H1 (cell line): ENCODE data around the gene PPP1R12B. TPM values are rescaled to one million over a fixed set of nuclear protein-coding genes. Genes with fewer than 3 reads are reported as not detected.

Experiments used
- CTCF ChIA-PET: fragments of 300-600 bp; sonication (Branson Sonifier 250); formaldehyde crosslinking; loops from one replicate; lab custom pipeline; 2021; ENCODE audit not compliant: partially characterized antibody; lab: Charles Lee
- POLR2A ChIA-PET: fragments of 300-600 bp; sonication (Branson Sonifier 250); formaldehyde crosslinking; loops from one replicate; lab custom pipeline; 2021; ENCODE audit warnings: inconsistent platforms; ENCODE audit not compliant: partially characterized antibody; lab: Charles Lee
- DNase-seq, 2 experiments: peaks; one replicate each; pipeline versions ENCODE4 v3.0.0 to v3.0.0-alpha.2; 2010 to 2022; ENCODE audit warnings: low spot score in 2 of 2, low read depth in 1 of 2, mixed read lengths in 1 of 2
- FAIRE-seq: peaks from 2 replicates; lab custom pipeline; 2011; peaks lifted over from hg19 to GRCh38; lab: Jason Lieb, UNC
- H2AFZ ChIP-seq: 2 replicates; pipeline ENCODE4 v1.8.1; 2012; ENCODE audit warnings: low read length, inconsistent platforms
- H2AK5ac ChIP-seq: 2 replicates; pipeline ENCODE4 v1.6.1; 2013; ENCODE audit warnings: low read depth, low read length
- H2BK120ac ChIP-seq: replicated peaks from 2 replicates; pipeline ENCODE3; 2013; ENCODE audit warnings: low read depth, low read length, inconsistent platforms
- H2BK12ac ChIP-seq: 2 replicates; pipeline ENCODE4 v1.6.1; 2013; ENCODE audit warnings: low read depth, low read length
- H2BK15ac ChIP-seq: 2 replicates; pipeline ENCODE4 v1.6.1; 2013; ENCODE audit warnings: low read length
- H2BK20ac ChIP-seq: 2 replicates; pipeline ENCODE4 v1.6.1; 2013; ENCODE audit warnings: low read length
- H2BK5ac ChIP-seq: 2 replicates; pipeline ENCODE4 v1.6.1; 2013; ENCODE audit warnings: low read depth, low read length
- H3K14ac ChIP-seq: 2 replicates; pipeline ENCODE4 v1.6.1; 2013; ENCODE audit warnings: inconsistent platforms; ENCODE audit not compliant: insufficient read length
- H3K18ac ChIP-seq: 2 replicates; pipeline ENCODE4 v1.6.1; 2013; ENCODE audit warnings: low read length; ENCODE audit errors: extremely low read depth
- H3K23ac ChIP-seq: 2 replicates; pipeline ENCODE4 v1.6.1; 2013; ENCODE audit warnings: inconsistent platforms; ENCODE audit not compliant: insufficient read length
- H3K23me2 ChIP-seq: 2 replicates; pipeline ENCODE4 v1.6.1; 2013; ENCODE audit warnings: low read depth, low read length
- H3K27ac ChIP-seq: 2 replicates; pipeline ENCODE4 v1.6.1; 2011; ENCODE audit warnings: low read depth, low read length, inconsistent platforms
- H3K27me3 ChIP-seq, 4 experiments: replicated peaks in 1 of 4; 1 replicate in 1 of 4; 2 replicates in 3 of 4; pipeline versions ENCODE4 v1.6.1 to v1.8.1; 2011 to 2013; ENCODE audit warnings: low read length in 3 of 4, mild to moderate bottlenecking in 3 of 4, inconsistent platforms in 2 of 4, mixed read lengths in 2 of 4, moderate library complexity in 1 of 4; ENCODE audit not compliant: control insufficient read depth in 3 of 4, insufficient read depth in 3 of 4; ENCODE audit errors: extremely low read depth in 1 of 4
- H3K36me3 ChIP-seq, 4 experiments: 2 replicates each; pipeline versions ENCODE4 v1.6.1 to v1.8.1; 2011 to 2013; ENCODE audit warnings: mild to moderate bottlenecking in 4 of 4, low read length in 3 of 4, moderate library complexity in 2 of 4, control low read depth in 1 of 4, inconsistent platforms in 1 of 4; ENCODE audit not compliant: insufficient read depth in 4 of 4, control insufficient read depth in 2 of 4
- H3K4ac ChIP-seq: replicated peaks from 2 replicates; pipeline ENCODE3; 2013; ENCODE audit warnings: low read length, low read depth, mixed read lengths, inconsistent platforms; ENCODE audit not compliant: insufficient read length
- H3K4me1 ChIP-seq, 4 experiments: replicated peaks in 1 of 4; 1 replicate in 1 of 4; 2 replicates in 3 of 4; pipeline versions ENCODE4 v1.6.1 to v1.8.1; 2011 to 2013; ENCODE audit warnings: low read length in 3 of 4, inconsistent platforms in 2 of 4, mixed read lengths in 1 of 4; ENCODE audit not compliant: insufficient read depth in 4 of 4, control insufficient read depth in 3 of 4
- H3K4me2 ChIP-seq, 2 experiments: 2 replicates each; pipeline versions ENCODE4 v1.6.1 to v1.8.1; 2011 to 2013; ENCODE audit warnings: low read depth in 2 of 2, low read length in 2 of 2, control low read depth in 1 of 2, inconsistent platforms in 1 of 2, mild to moderate bottlenecking in 1 of 2; ENCODE audit not compliant: insufficient read depth in 1 of 2
- H3K4me3 ChIP-seq, 4 experiments: fragments of 200-600, 300-600 bp in 1 of 4; sonication (generic), shearing (Covaris generic), sonication (Bioruptor Twin) in 1 of 4; 2 replicates each; pipeline versions ENCODE4 v1.5.1 to v1.8.1; 2011 to 2016; ENCODE audit warnings: low read length in 4 of 4, low read depth in 3 of 4, control low read depth in 2 of 4, inconsistent platforms in 2 of 4, mild to moderate bottlenecking in 2 of 4, mixed read lengths in 1 of 4, moderate library complexity in 1 of 4; ENCODE audit not compliant: insufficient read depth in 2 of 4; ENCODE audit errors: extremely low read depth in 1 of 4
- H3K56ac ChIP-seq: replicated peaks from 2 replicates; pipeline ENCODE3; 2013; ENCODE audit warnings: low read depth, mild to moderate bottlenecking, mixed read lengths, low read length, inconsistent platforms; ENCODE audit not compliant: insufficient read length
- H3K79me1 ChIP-seq: 2 replicates; pipeline ENCODE4 v1.6.1; 2013; ENCODE audit warnings: low read depth, low read length, control low read depth
- H3K79me2 ChIP-seq, 2 experiments: 2 replicates each; pipeline versions ENCODE4 v1.6.1 to v1.8.1; 2012 to 2013; ENCODE audit warnings: low read length in 2 of 2, mild to moderate bottlenecking in 2 of 2, inconsistent platforms in 1 of 2; ENCODE audit not compliant: insufficient read depth in 2 of 2, control insufficient read depth in 1 of 2
- H3K9ac ChIP-seq, 4 experiments: replicated peaks in 1 of 4; 1 replicate in 1 of 4; 2 replicates in 3 of 4; pipeline versions ENCODE4 v1.6.1 to v1.8.1; 2011 to 2013; ENCODE audit warnings: low read depth in 3 of 4, low read length in 3 of 4, control low read depth in 2 of 4, mild to moderate bottlenecking in 2 of 4, moderate library complexity in 2 of 4, inconsistent platforms in 1 of 4; ENCODE audit errors: extremely low read depth in 1 of 4
- H3K9me3 ChIP-seq, 2 experiments: 2 replicates each; pipeline versions ENCODE4 v1.6.1 to v1.8.1; 2012 to 2013; ENCODE audit warnings: mild to moderate bottlenecking in 2 of 2, moderate library complexity in 2 of 2, control low read depth in 1 of 2, inconsistent platforms in 1 of 2, low read depth in 1 of 2, low read length in 1 of 2, mixed read lengths in 1 of 2; ENCODE audit not compliant: insufficient read depth in 2 of 2
- H4K20me1 ChIP-seq, 2 experiments: replicated peaks in 1 of 2; 2 replicates each; pipeline versions ENCODE3 to v1.8.1; 2011 to 2013; ENCODE audit warnings: inconsistent platforms in 2 of 2, low read length in 2 of 2, mild to moderate bottlenecking in 1 of 2; ENCODE audit not compliant: insufficient read depth in 2 of 2, control insufficient read depth in 1 of 2
- H4K5ac ChIP-seq: 2 replicates; pipeline ENCODE4 v1.6.1; 2013; ENCODE audit warnings: low read length, low read depth, mixed read lengths, inconsistent platforms; ENCODE audit not compliant: insufficient read length
- H4K8ac ChIP-seq: 2 replicates; pipeline ENCODE4 v1.8.0; 2013; ENCODE audit warnings: mild to moderate bottlenecking, moderate library complexity, low read length, inconsistent platforms; ENCODE audit not compliant: insufficient read depth; ENCODE audit errors: extremely low read depth
- H4K91ac ChIP-seq: replicated peaks from 2 replicates; pipeline ENCODE3; 2013; ENCODE audit warnings: low read length, mixed read lengths, inconsistent platforms; ENCODE audit not compliant: insufficient read length
- BCL11A ChIP-seq, 2 experiments: IDR thresholded peaks; one replicate each; pipeline ENCODE4 v1.6.1; 2011; ENCODE audit warnings: low read depth in 2 of 2, low read length in 2 of 2, mild to moderate bottlenecking in 2 of 2
- CBX8 ChIP-seq: fragments of 300-800, 300-1000 bp; sonication (generic); IDR thresholded peaks from 2 replicates; pipeline ENCODE4 v1.7.1; 2016; ENCODE audit warnings: low read depth, low read length, borderline replicate concordance
- CHD1 ChIP-seq: IDR thresholded peaks from 2 replicates; pipeline ENCODE4 v1.6.1; 2012; ENCODE audit warnings: low read depth, low read length, improper control_type of control experiment
- CREB1 ChIP-seq: IDR thresholded peaks from 2 replicates; pipeline ENCODE4 v1.6.1; 2012; ENCODE audit warnings: inconsistent platforms
- EZH2 ChIP-seq: fragments of 200-600 bp; sonication (generic); IDR thresholded peaks from 2 replicates; pipeline ENCODE4 v1.7.1; 2012; ENCODE audit warnings: low read depth, mild to moderate bottlenecking, moderate library complexity, low read length, inconsistent platforms; ENCODE audit not compliant: severe bottlenecking
- HDAC2 ChIP-seq, 2 experiments: fragments of 300-600 bp in 1 of 2; sonication (generic) in 1 of 2; IDR thresholded peaks; 2 replicates each; pipeline ENCODE4 v1.6.1; 2011 to 2012; ENCODE audit warnings: low read depth in 2 of 2, low read length in 2 of 2, mild to moderate bottlenecking in 2 of 2, moderate library complexity in 2 of 2, borderline replicate concordance in 1 of 2, inconsistent platforms in 1 of 2
- HDAC6 ChIP-seq: IDR thresholded peaks from one replicate; pipeline ENCODE4 v1.7.1; 2012; ENCODE audit warnings: low read depth, mild to moderate bottlenecking, inconsistent platforms, low read length, moderate library complexity
- JUND ChIP-seq: IDR thresholded peaks from 2 replicates; pipeline ENCODE4 v1.6.1; 2011; ENCODE audit warnings: mild to moderate bottlenecking, improper control_type of control experiment, low read length
- NANOG ChIP-seq: IDR thresholded peaks from 2 replicates; pipeline ENCODE4 v1.6.1; 2011; ENCODE audit warnings: low read length, low read depth, mild to moderate bottlenecking, inconsistent platforms; ENCODE audit not compliant: insufficient read depth, poor library complexity, severe bottlenecking
- PHF8 ChIP-seq: fragments of 200-600 bp; sonication (generic); conservative IDR thresholded peaks from 2 replicates; pipeline ENCODE4 v1.7.1; 2012; ENCODE audit warnings: low read depth, mild to moderate bottlenecking, inconsistent platforms, low read length, moderate library complexity
- POU5F1 ChIP-seq: IDR thresholded peaks from 2 replicates; pipeline ENCODE4 v1.6.1; 2011; ENCODE audit warnings: low read depth, mild to moderate bottlenecking, low read length, moderate library complexity
- RBBP5 ChIP-seq: IDR thresholded peaks from 2 replicates; pipeline ENCODE4 v1.7.1; 2012; ENCODE audit warnings: low read depth, mild to moderate bottlenecking, inconsistent platforms, low read length, moderate library complexity, borderline replicate concordance
- SIRT6 ChIP-seq: IDR thresholded peaks from one replicate; pipeline ENCODE4 v1.7.1; 2012; ENCODE audit warnings: low read length, inconsistent platforms
- TAF7 ChIP-seq: optimal IDR thresholded peaks from 2 replicates; pipeline ENCODE3; 2011; ENCODE audit warnings: low read depth, mild to moderate bottlenecking, inconsistent platforms, low read length, moderate library complexity, borderline replicate concordance
- TEAD4 ChIP-seq: IDR thresholded peaks from 2 replicates; pipeline ENCODE4 v1.6.1; 2012; ENCODE audit warnings: low read depth, low read length, inconsistent platforms, mixed read lengths
- polyA plus RNA-seq, 7 experiments: library from polyadenylated mRNA; depleted of rRNA in 3 of 7; stranded (reverse) in 5 of 7; unstranded in 2 of 7; fragments of >200 nt in 5 of 7; fragments of 200-250 nt in 2 of 7; gene quantifications; 1 replicate in 5 of 7; 2 replicates in 1 of 7; 4 replicates in 1 of 7; pipeline versions ENCODE4 v1.2.1 to v1.2.3, GENCODE V29; 2011 to 2013; ENCODE audit warnings: missing spikeins in 2 of 7, mixed read lengths in 2 of 7
- total RNA-seq: library from RNA; stranded (reverse); fragmentation: NEBNext Ultra II Directional; extraction: Animal tissue kit (Norgen Biotek cat#: 25700); gene quantifications from 2 replicates; pipeline ENCODE4 v1.2.1, GENCODE V29; 2021

PPP1R12B gene
- total and polyA plus RNA-seq, 2 of the 8 experiments (the other 6 are each of a cell fraction or from before 2014, with no cell fraction given): 7.9 to 18.7 TPM

GRCh38 chr1:202316186-202316585, 32.3 kb upstream of the PPP1R12B start:
- Histone ChIP-seq H3K79me1 (no peaks in the 10 kb centered on the region), H3K36me3 (no peaks in the 10 kb centered on the region), H2BK5ac (no peak overlapping the region), H3K23ac (no peak overlapping the region), H3K27me3 (no peaks in the 10 kb centered on the region; a peak in 1 of 7 replicates), H2BK20ac (no peak overlapping the region), H3K9me3 (no peaks in the 10 kb centered on the region), H4K20me1 (no peaks in the 10 kb centered on the region), H3K23me2 (no peaks in the 10 kb centered on the region), H3K4me2 (no peak overlapping the region), H3K79me2 (no peaks in the 10 kb centered on the region), H4K8ac (no peak overlapping the region), H3K4ac (no peak overlapping the region), H2AFZ (no peak overlapping the region), H3K9ac (no peak overlapping the region), H2BK12ac (no peak overlapping the region), H2BK120ac (no peak overlapping the region), H3K27ac (no peak overlapping the region), H3K14ac (no peak overlapping the region), H4K91ac (no peak overlapping the region), H3K56ac (no peak overlapping the region), H3K4me1 (peaks cover 0 to 6% (median 1%) of the 10 kb centered on the region in 4 experiments; a peak in 3 of 7 replicates), H3K18ac (no peak overlapping the region), H4K5ac (no peak overlapping the region), H2AK5ac (no peak overlapping the region), H3K4me3 (no peak overlapping the region), H2BK15ac (no peak overlapping the region)
- ChIA-PET CTCF (interaction anchor here (0.9 to 9.3 kb wide), 30 partner anchors 9 to 311 kb away, joined by 3 to 138 read pairs (median 5); partner anchors contain the start of genes LGR6 and UBE2T), POLR2A (interaction anchor here (1.0 to 2.1 kb wide), 2 partner anchors 10 to 13 kb away, joined by 3 to 5 read pairs; no protein-coding TSS in a partner anchor)
- FAIRE-seq (no peak), DNase-seq (no peak)
- TF ChIP-seq NANOG (no peak), SIRT6 (no peak), HDAC2 (IDR thresholded peaks at IDR 0.05; ENCODE audit: borderline replicate concordance in 1 of 2, low read depth in 2 of 2, low read length in 2 of 2) (no peak), PHF8 (no peak), JUND (no peak), TAF7 (no peak), HDAC6 (no peak), RBBP5 (no peak), BCL11A (IDR thresholded peaks at IDR 0.05; ENCODE audit: low read depth in 2 of 2, low read length in 2 of 2) (no peak), CBX8 (no peak), CREB1 (no peak), EZH2 (no peak), POU5F1 (no peak), CHD1 (no peak), TEAD4 (no peak)
